T-helper 2 cell treated with Interferon-gamma antibody and Interleukin-4, amounts not matched to agents 5 μg/mL and 100 μg/mL, for 36 hours (primary cell): ENCODE data around the gene PTK7.
A peak's percentile ranks its signal among the peaks of the same experiment; 100 is the strongest.

Experiments
- DNase-seq: peaks from one replicate; pipeline ENCODE4 v3.0.0; 2021; ENCODE audit warnings: low spot score
- H3K27ac Mint-ChIP-seq: one replicate; pipeline ENCODE4 v1.8.0; 2021; ENCODE audit warnings: mild to moderate bottlenecking, mixed read lengths
- H3K27me3 Mint-ChIP-seq: one replicate; pipeline ENCODE4 v1.8.0; 2021; ENCODE audit warnings: low read depth, mixed read lengths
- H3K36me3 Mint-ChIP-seq: one replicate; pipeline ENCODE4 v1.8.0; 2021; ENCODE audit warnings: low read depth, mixed read lengths
- H3K4me1 Mint-ChIP-seq: one replicate; pipeline ENCODE4 v1.8.0; 2021; ENCODE audit warnings: low read depth, mixed read lengths
- H3K4me3 Mint-ChIP-seq: one replicate; pipeline ENCODE4 v1.8.0; 2022; ENCODE audit warnings: mild to moderate bottlenecking, moderate library complexity, mixed read lengths
- H3K9me3 Mint-ChIP-seq: one replicate; pipeline ENCODE4 v1.8.0; 2021; ENCODE audit warnings: mixed read lengths

The PTK7 gene

DNA sequence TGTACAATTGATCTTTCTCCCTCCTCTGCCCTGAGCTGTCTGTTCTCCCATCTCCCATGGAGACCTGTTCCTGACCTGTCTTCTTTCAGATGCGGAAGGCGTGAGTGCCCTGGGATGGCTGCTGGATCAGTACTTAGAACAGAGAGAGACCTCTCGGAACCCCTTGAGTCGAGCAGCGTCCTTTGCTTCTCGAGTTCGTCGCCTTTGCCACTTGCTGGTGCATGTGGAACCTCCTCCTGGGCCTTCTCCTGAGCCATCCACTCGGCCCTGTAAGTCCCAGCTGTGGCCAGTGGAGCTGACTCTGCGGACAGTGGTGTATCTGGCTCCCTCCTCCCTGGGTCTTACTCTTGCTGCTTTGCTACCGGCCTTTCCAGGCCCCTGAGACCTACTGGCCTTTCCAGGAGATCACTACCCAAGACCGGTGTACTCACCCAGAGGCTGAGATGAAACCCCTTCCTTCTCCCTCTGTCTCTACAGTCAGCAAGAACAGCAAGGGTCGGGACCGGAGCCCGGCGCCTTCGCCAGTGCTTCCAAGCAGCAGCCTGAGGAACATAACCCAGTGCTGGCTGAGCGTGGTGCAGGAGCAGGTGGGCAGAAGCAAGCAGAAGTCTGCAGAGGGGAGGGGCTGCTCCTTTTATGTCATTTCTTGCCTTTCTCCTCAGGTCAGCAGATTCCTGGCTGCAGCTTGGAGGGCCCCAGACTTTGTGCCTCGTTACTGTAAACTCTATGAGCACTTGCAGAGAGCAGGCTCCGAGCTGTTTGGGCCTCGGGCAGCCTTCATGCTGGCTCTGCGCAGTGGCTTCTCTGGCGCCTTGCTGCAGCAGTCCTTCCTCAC is 128.4 kb downstream of the PTK7 start:
- Mint-ChIP-seq H3K27ac (peak overlapping the region; percentile 7), H3K4me1 (no peaks in the 10 kb centered on the region), H3K4me3 (no peak overlapping the region), H3K9me3 (no peaks in the 10 kb centered on the region), H3K27me3 (no peaks in the 10 kb centered on the region), H3K36me3 (peaks cover 22% of the 10 kb centered on the region)
- no peak for DNase-seq

DNA sequence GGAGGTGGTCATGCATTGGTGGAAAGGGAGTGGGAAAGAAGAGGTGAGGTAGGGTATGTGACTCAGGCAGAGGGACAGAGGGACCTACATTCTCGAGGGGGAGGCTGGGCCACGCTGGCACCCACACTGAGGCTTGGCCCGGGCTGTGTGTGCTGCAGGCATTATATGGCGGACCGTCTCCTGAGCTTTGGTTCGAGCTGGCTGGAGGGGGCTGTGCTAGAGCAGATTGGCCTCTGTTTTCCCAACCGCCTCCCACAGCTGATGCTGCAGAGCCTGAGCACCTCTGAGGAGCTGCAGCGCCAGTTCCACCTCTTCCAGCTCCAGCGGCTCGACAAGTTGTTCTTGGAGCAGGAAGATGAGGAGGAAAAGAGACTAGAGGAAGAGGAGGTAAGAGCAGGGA is 129.7 kb downstream of the PTK7 start:
- no peak overlapping the region for H3K27ac Mint-ChIP-seq
- no peaks in the 10 kb centered on the region for H3K9me3 Mint-ChIP-seq
- no peaks in the 10 kb centered on the region for H3K4me1 Mint-ChIP-seq
- no peak overlapping the region for H3K4me3 Mint-ChIP-seq
- H3K27me3 Mint-ChIP-seq, result no peaks in the 10 kb centered on the region
- no peak for DNase-seq
- peaks cover 17% of the 10 kb centered on the region for H3K36me3 Mint-ChIP-seq

GRCh38 chr6:43207286-43207685 is 131.2 kb downstream of the PTK7 start:
- DNase-seq, result no peak
- Mint-ChIP-seq H3K4me1 (no peaks in the 10 kb centered on the region), H3K27ac (no peak overlapping the region), H3K9me3 (no peaks in the 10 kb centered on the region), H3K36me3 (peaks cover 13% of the 10 kb centered on the region), H3K4me3 (no peak overlapping the region), H3K27me3 (no peaks in the 10 kb centered on the region)
